ENCODE data around the gene NDUFA8. TPM values are rescaled to one million over a fixed set of nuclear protein-coding genes. Genes with fewer than 3 reads are reported as not detected.

The NDUFA8 gene
- polyA plus RNA-seq, 1 of the 3 experiments (the other 2 are of a cell fraction) = 116 TPM

- H3K9ac ChIP-seq = no peak overlapping the region
- no peaks in the 10 kb centered on the region for H4K20me1 ChIP-seq (ENCODE audit: insufficient read depth)
- no peaks in the 10 kb centered on the region for H3F3A ChIP-seq (replicated peaks; ENCODE audit: insufficient read depth)
- no peak overlapping the region for H3K27ac ChIP-seq (ENCODE audit: low read depth in 2 of 2, low read length in 1 of 2)
- peaks cover 0 to under 1% of the 10 kb centered on the region in 2 experiments; a peak in 1 of 4 replicates for H3K4me1 ChIP-seq (ENCODE audit: control insufficient read depth in 1 of 2, insufficient read depth in 2 of 2, low read depth in 1 of 2, low read length in 1 of 2)
- no peaks in the 10 kb centered on the region for H3K9me3 ChIP-seq
- H3K27me3 ChIP-seq (ENCODE audit: insufficient read depth) = peaks cover 4% of the 10 kb centered on the region; the same call in 1 of the 2 replicates
- H3K79me2 ChIP-seq (ENCODE audit: insufficient read depth) = no peaks in the 10 kb centered on the region
- ChIA-PET POLR2A (no interaction called here), CTCF (no interaction called here)
- WGBS (ENCODE audit: low lambda C conversion rate) = 87% methylated on average over 3 of the region's 5 CpGs
- no peak for TF ChIP-seq EP300 (IDR thresholded peaks at IDR 0.05; ENCODE audit: borderline replicate concordance in 1 of 2, low read depth in 1 of 2, low read length in 1 of 2)
- TF ChIP-seq MAX (IDR thresholded peaks at IDR 0.05; ENCODE audit: low read depth) = no peak
- no peak for TF ChIP-seq RXRA (IDR thresholded peaks at IDR 0.05; ENCODE audit: borderline replicate concordance, low read depth)
- TF ChIP-seq ZBTB33 (IDR thresholded peaks at IDR 0.05; ENCODE audit: borderline replicate concordance, low read depth) = no peak
- no peak for TF ChIP-seq EZH2phosphoT487 (IDR thresholded peaks at IDR 0.05; ENCODE audit: borderline replicate concordance, low read depth)
- TF ChIP-seq TCF12 (IDR thresholded peaks at IDR 0.05) = no peak
- TF ChIP-seq USF2 (IDR thresholded peaks at IDR 0.05; ENCODE audit: borderline replicate concordance, low read depth, low read length) = no peak
- no peak for TF ChIP-seq CTCF (IDR thresholded peaks at IDR 0.05)
- no peak for TF ChIP-seq NFIC (IDR thresholded peaks at IDR 0.05; ENCODE audit: borderline replicate concordance)
- no peak for TF ChIP-seq NRF1 (IDR thresholded peaks at IDR 0.05; ENCODE audit: low read depth, low read length)
- no peak for TF ChIP-seq GABPA (IDR thresholded peaks at IDR 0.05; ENCODE audit: low read depth)
- no peak for TF ChIP-seq SMC3 (IDR thresholded peaks at IDR 0.05; ENCODE audit: low read depth, low read length)
- H2AFZ ChIP-seq (ENCODE audit: low read depth) = no peak overlapping the region
- DNase-seq = no peak
- no peaks in the 10 kb centered on the region for H3K9me2 ChIP-seq
- H3K36me3 ChIP-seq (replicated peaks in 1 of 2; ENCODE audit: control insufficient read depth in 1 of 2, insufficient read depth in 2 of 2, low read length in 1 of 2) = no peaks in the 10 kb centered on the region
- no peak overlapping the region for H3K4me2 ChIP-seq
- H3K4me3 ChIP-seq (ENCODE audit: low read depth in 2 of 2, low read length in 1 of 2) = no peak overlapping the region
These were observed 32.8 kb upstream of the NDUFA8 start for GRCh38 chr9:122192261-122192875.

Data from SK-N-SH (cell line).